Large intestine (tissue), 3 donors: Measurements from ENCODE around the gene NXN. TPM values are rescaled to one million over a fixed set of nuclear protein-coding genes. Genes with fewer than 3 reads are reported as not detected.

Source experiments
- DNase-seq, 2 donors: peaks; one replicate each; pipeline versions ENCODE4 v3.0.0 to v3.0.0-alpha.2; 2013
- H3K27ac ChIP-seq: one replicate; pipeline ENCODE4 v1.5.1; 2013; ENCODE audit warnings: low read length
- H3K27me3 ChIP-seq: 2 replicates; pipeline ENCODE4 v1.6.1; 2013; ENCODE audit warnings: low read length; ENCODE audit not compliant: control insufficient read depth, insufficient read depth
- H3K36me3 ChIP-seq: 2 replicates; pipeline ENCODE4 v1.6.1; 2013; ENCODE audit warnings: low read length; ENCODE audit not compliant: control insufficient read depth, insufficient read depth
- H3K4me1 ChIP-seq: one replicate; pipeline ENCODE4 v1.6.1; 2013; ENCODE audit warnings: low read length; ENCODE audit not compliant: control insufficient read depth, insufficient read depth
- H3K4me3 ChIP-seq: one replicate; pipeline ENCODE4 v1.5.1; 2013; ENCODE audit warnings: low read length
- H3K9me3 ChIP-seq: one replicate; pipeline ENCODE4 v1.6.1; 2013; ENCODE audit warnings: mild to moderate bottlenecking, low read depth, low read length, moderate library complexity; ENCODE audit not compliant: control insufficient read depth
- WGBS: methylation state at CpG from one replicate; pipeline ENCODE4 v1.1.5; 2013; ENCODE audit warnings: low lambda C conversion rate; ENCODE audit not compliant: insufficient coverage; 5-methylcytosine and 5-hydroxymethylcytosine counted together
- polyA plus RNA-seq: library from polyadenylated mRNA; unstranded; fragments of 120-200 nt; gene quantifications from one replicate; pipeline ENCODE4 v1.2.1, GENCODE V29; 2013

NXN gene
- polyA plus RNA-seq, 1 donor: 22.3 TPM

- H3K27me3 ChIP-seq: no peaks in the 10 kb centered on the region
- H3K9me3 ChIP-seq: no peaks in the 10 kb centered on the region
- DNase-seq: no peak
- no peak overlapping the region for H3K27ac ChIP-seq
- 100% methylated on average over 2 of the region's 34 CpGs for WGBS
- no peaks in the 10 kb centered on the region for H3K4me1 ChIP-seq
- H3K4me3 ChIP-seq: no peak overlapping the region
- no peaks in the 10 kb centered on the region for H3K36me3 ChIP-seq
Measured at GRCh38 chr17:903691-904481, 75.7 kb downstream of the NXN start.

- WGBS: no CpG with 5 or more reads among the region's 8 CpGs
- Histone ChIP-seq H3K27ac (no peak overlapping the region), H3K4me1 (no peaks in the 10 kb centered on the region), H3K4me3 (no peak overlapping the region), H3K27me3 (no peaks in the 10 kb centered on the region), H3K36me3 (no peaks in the 10 kb centered on the region), H3K9me3 (no peaks in the 10 kb centered on the region)
- no peak for DNase-seq
Measured at GRCh38 chr17:902463-902862, 77.1 kb downstream of the NXN start.

GRCh38 chr17:901964-902363, 77.6 kb downstream of the NXN start:
- H3K9me3 ChIP-seq: no peaks in the 10 kb centered on the region
- 97% methylated on average over 6 of the region's 21 CpGs for whole genome bisulfite sequencing
- no peaks in the 10 kb centered on the region for H3K36me3 ChIP-seq
- no peaks in the 10 kb centered on the region for H3K27me3 ChIP-seq
- H3K4me1 ChIP-seq: peaks cover 3% of the 10 kb centered on the region
- no peak overlapping the region for H3K4me3 ChIP-seq
- no peak for DNase-seq
- no peak overlapping the region for H3K27ac ChIP-seq

- peaks cover 7% of the 10 kb centered on the region for H3K4me1 ChIP-seq
- no peaks in the 10 kb centered on the region for H3K36me3 ChIP-seq
- no peak overlapping the region for H3K4me3 ChIP-seq
- H3K9me3 ChIP-seq: no peaks in the 10 kb centered on the region
- H3K27ac ChIP-seq: peak overlapping the region; percentile 40
- WGBS: 40% methylated on average over 1 of the region's 18 CpGs
- no peaks in the 10 kb centered on the region for H3K27me3 ChIP-seq
- no peak for DNase-seq
Measured at GRCh38 chr17:901191-901950, 78.2 kb downstream of the NXN start.

GRCh38 chr17:900336-900934, 79.1 kb downstream of the NXN start:
- Histone ChIP-seq H3K9me3 (no peaks in the 10 kb centered on the region), H3K27me3 (no peaks in the 10 kb centered on the region), H3K27ac (peak overlapping the region; percentile 23), H3K4me1 (peaks cover 7% of the 10 kb centered on the region), H3K36me3 (no peaks in the 10 kb centered on the region), H3K4me3 (no peak overlapping the region)
- no CpG with 5 or more reads among the region's 5 CpGs for WGBS
- DNase-seq: no peak

GRCh38 chr17:897970-898619, 81.5 kb downstream of the NXN start:
- Histone ChIP-seq H3K27me3 (no peaks in the 10 kb centered on the region), H3K9me3 (no peaks in the 10 kb centered on the region), H3K36me3 (no peaks in the 10 kb centered on the region), H3K27ac (no peak overlapping the region), H3K4me3 (no peak overlapping the region), H3K4me1 (peaks cover 7% of the 10 kb centered on the region)
- WGBS: no CpG with 5 or more reads among the region's 10 CpGs
- DNase-seq: no peak

GRCh38 chr17:896953-897661, 82.5 kb downstream of the NXN start:
- Histone ChIP-seq H3K36me3 (no peaks in the 10 kb centered on the region), H3K27ac (peak overlapping the region; percentile 63), H3K27me3 (no peaks in the 10 kb centered on the region), H3K4me3 (no peak overlapping the region), H3K4me1 (peaks cover 7% of the 10 kb centered on the region), H3K9me3 (no peaks in the 10 kb centered on the region)
- 80% methylated on average over 3 of the region's 29 CpGs for WGBS
- peak in 1 of 2 donors; percentile 32 for DNase-seq

GRCh38 chr17:896454-896853, 83.1 kb downstream of the NXN start:
- Histone ChIP-seq H3K27ac (peak overlapping the region; percentile 63), H3K36me3 (no peaks in the 10 kb centered on the region)

GRCh38 chr17:892958-893357, 86.6 kb downstream of the NXN start:
- Histone ChIP-seq H3K4me3 (no peak overlapping the region), H3K27ac (no peak overlapping the region), H3K36me3 (no peaks in the 10 kb centered on the region), H3K9me3 (no peaks in the 10 kb centered on the region), H3K4me1 (peaks cover 7% of the 10 kb centered on the region), H3K27me3 (no peaks in the 10 kb centered on the region)
- 40% methylated on average over 1 of the region's 8 CpGs for WGBS
- no peak for DNase-seq

More at GRCh38 chr17:896454-896853, 83.1 kb downstream of the NXN start:
- H3K27me3 ChIP-seq: no peaks in the 10 kb centered on the region
- no CpG with 5 or more reads among the region's 14 CpGs for WGBS
- peaks cover 7% of the 10 kb centered on the region for H3K4me1 ChIP-seq
- no peak overlapping the region for H3K4me3 ChIP-seq
- no peaks in the 10 kb centered on the region for H3K9me3 ChIP-seq
- no peak for DNase-seq
